Measurements from ENCODE around the gene CPE. TPM values are rescaled to one million over a fixed set of nuclear protein-coding genes. Genes with fewer than 3 reads are reported as not detected.

Gene CPE
- total RNA-seq, 4 donors from 2014 or later = 126 to 272 (median 201) TPM

GRCh38 chr4:165381821-165382373 lies 3.1 kb downstream of the CPE start:
- TF ChIP-seq EP300 (IDR thresholded peaks at IDR 0.05) (no peak), POLR2AphosphoS5 (IDR thresholded peaks at IDR 0.05) (no peak), POLR2A (IDR thresholded peaks at IDR 0.05) (no peak), CTCF (IDR thresholded peaks at IDR 0.05) (no peak)
- no peak for ATAC-seq
- no peaks in the 10 kb centered on the region for H3K9me3 ChIP-seq
- no peaks in the 10 kb centered on the region for H3K36me3 ChIP-seq
- H3K4me3 ChIP-seq = no peak overlapping the region
- peak overlapping the region in 1 of 4 donors; percentile 91 for H3K27ac ChIP-seq
- no peaks in the 10 kb centered on the region for H3K27me3 ChIP-seq
- H3K4me1 ChIP-seq = peaks cover 0 to 54% (median 0%) of the 10 kb centered on the region in 3 donors
- WGBS, 2 donors (ENCODE audit: low coverage in 1 of 2) = 67 to 80% methylated on average over 2 to 3 of the region's 3 CpGs

GRCh38 chr4:165382640-165383039 lies 3.8 kb downstream of the CPE start:
- H3K36me3 ChIP-seq = no peaks in the 10 kb centered on the region
- H3K4me1 ChIP-seq = peaks cover 0 to 54% (median 0%) of the 10 kb centered on the region in 3 donors
- no peaks in the 10 kb centered on the region for H3K27me3 ChIP-seq
- H3K27ac ChIP-seq = peak overlapping the region in 2 of 4 donors; percentile 32 to 91
- 88% methylated on average over 1 of the region's 1 CpG; no CpG with 5 or more reads in 1 of the 2 donors for WGBS, 2 donors (ENCODE audit: low coverage in 1 of 2)
- no peak for ATAC-seq
- no peak overlapping the region for H3K4me3 ChIP-seq
- H3K9me3 ChIP-seq = no peaks in the 10 kb centered on the region
- TF ChIP-seq CTCF (IDR thresholded peaks at IDR 0.05) (no peak), POLR2A (IDR thresholded peaks at IDR 0.05) (no peak), POLR2AphosphoS5 (IDR thresholded peaks at IDR 0.05) (no peak), EP300 (IDR thresholded peaks at IDR 0.05) (no peak)

GRCh38 chr4:165383591-165384073 lies 4.8 kb downstream of the CPE start:
- TF ChIP-seq POLR2A (IDR thresholded peaks at IDR 0.05) = no peak
- TF ChIP-seq POLR2AphosphoS5 (IDR thresholded peaks at IDR 0.05) = peak; percentile 69
- no peak overlapping the region for H3K4me3 ChIP-seq
- H3K27me3 ChIP-seq = no peaks in the 10 kb centered on the region
- 37 to 49% methylated on average over 4 of the region's 4 CpGs for WGBS, 2 donors (ENCODE audit: low coverage in 1 of 2)
- peak overlapping the region in 2 of 4 donors; percentile 32 to 91 for H3K27ac ChIP-seq
- H3K36me3 ChIP-seq = no peaks in the 10 kb centered on the region
- H3K9me3 ChIP-seq = no peaks in the 10 kb centered on the region
- ATAC-seq = no peak
- H3K4me1 ChIP-seq = peaks cover 0 to 44% (median 0%) of the 10 kb centered on the region in 3 donors

GRCh38 chr4:165384186-165384585 lies 5.4 kb downstream of the CPE start:
- H3K27ac ChIP-seq = peak overlapping the region in 3 of 4 donors; percentile 25 to 91 (median 32)
- WGBS, 2 donors (ENCODE audit: low coverage in 1 of 2) = 54 to 58% methylated on average over 2 to 3 of the region's 3 CpGs
- no peak for ATAC-seq

GRCh38 chr4:165384598-165384997 lies 5.8 kb downstream of the CPE start:
- 89 to 100% methylated on average over 1 of the region's 1 CpG for WGBS, 2 donors (ENCODE audit: low coverage in 1 of 2)
- H3K9me3 ChIP-seq = no peaks in the 10 kb centered on the region
- ATAC-seq = no peak
- H3K27ac ChIP-seq = peak overlapping the region in 1 of 4 donors; percentile 91
- H3K4me1 ChIP-seq = peaks cover 0 to 40% (median 0%) of the 10 kb centered on the region in 3 donors
- H3K36me3 ChIP-seq = no peaks in the 10 kb centered on the region
- no peaks in the 10 kb centered on the region for H3K27me3 ChIP-seq
- TF ChIP-seq POLR2A (IDR thresholded peaks at IDR 0.05) = no peak
- no peak for TF ChIP-seq CTCF (IDR thresholded peaks at IDR 0.05)
- TF ChIP-seq EP300 (IDR thresholded peaks at IDR 0.05) = no peak
- no peak for TF ChIP-seq POLR2AphosphoS5 (IDR thresholded peaks at IDR 0.05)
- H3K4me3 ChIP-seq = no peak overlapping the region

More at GRCh38 chr4:165384186-165384585, 5.4 kb downstream of the CPE start:
- TF ChIP-seq POLR2A (IDR thresholded peaks at IDR 0.05) = no peak
- TF ChIP-seq CTCF (IDR thresholded peaks at IDR 0.05) = no peak
- TF ChIP-seq POLR2AphosphoS5 (IDR thresholded peaks at IDR 0.05) = no peak
- no peak for TF ChIP-seq EP300 (IDR thresholded peaks at IDR 0.05)
- H3K4me3 ChIP-seq = no peak overlapping the region
- H3K27me3 ChIP-seq = no peaks in the 10 kb centered on the region
- no peaks in the 10 kb centered on the region for H3K9me3 ChIP-seq
- no peaks in the 10 kb centered on the region for H3K36me3 ChIP-seq
- peaks cover 0 to 40% (median 0%) of the 10 kb centered on the region in 3 donors for H3K4me1 ChIP-seq
